ENCODE results near the gene XIAP.
A peak's percentile ranks its signal among the peaks of the same experiment; 100 is the strongest.

XIAP gene

GRCh38 chrX:123961268-123962005 is 101.6 kb downstream of the XIAP start, which contains the start of gene STAG2:
STAG2 (plus strand) TSS chrX:123961706; CDS start chrX:124022628, 60,922 bp downstream.
- DNase-seq = peak; percentile 60

GRCh38 chrX:123962006-123962467 is 102.2 kb downstream of the XIAP start:
- no peak for DNase-seq

- peak; percentile 85 for DNase-seq
Observed at GRCh38 chrX:123962794-123963373, 103.0 kb downstream of the XIAP start.
